ENCODE data around the gene TAGLN3. TPM values are rescaled to one million over a fixed set of nuclear protein-coding genes. Genes with fewer than 3 reads are reported as not detected.

TAGLN3 gene
- total RNA-seq, 1 experiment from 2014 or later, result 0.37 TPM

GRCh38 chr3:111967068-111967467 is 31.7 kb upstream of the TAGLN3 start:
- no TSS peak for BruUV-seq (replicated peaks)
- ChIA-PET CTCF (interaction anchor here (1.0 to 2.8 kb wide), 6 partner anchors 46 to 249 kb away, joined by 3 to 29 read pairs (median 6); no protein-coding TSS in a partner anchor), POLR2A (ENCODE audit: low non-redundant PET) (interaction anchor here (0.6 kb wide), 1 partner anchor 70 kb away, joined by 11 read pairs; no protein-coding TSS in a partner anchor)
- TF ChIP-seq CTCF (conservative IDR thresholded peaks at IDR 0.05; ENCODE audit: low read depth, low read length) (no peak), EZH2 (IDR thresholded peaks at IDR 0.05; ENCODE audit: borderline replicate concordance, low read depth, low read length, poor library complexity, severe bottlenecking) (no peak)
- H3K4me3 ChIP-seq (ENCODE audit: low read depth, low read length, poor library complexity, severe bottlenecking), result no peak overlapping the region
- no peaks in the 10 kb centered on the region for H3K9me3 ChIP-seq (ENCODE audit: low read depth, low read length, poor library complexity, severe bottlenecking)
- DNase-seq (ENCODE audit: low spot score), result no peak
- H3K36me3 ChIP-seq (ENCODE audit: insufficient read depth, low read length, poor library complexity, severe bottlenecking), result no peaks in the 10 kb centered on the region
- intact Hi-C loops (cut with micrococcal nuclease; ENCODE audit: unreplicated experiment), result loop anchor here (1.0 to 5.0 kb wide), 3 partner anchors 72 to 300 kb away; no protein-coding TSS in a partner anchor
- peaks cover 7% of the 10 kb centered on the region for H3K4me1 ChIP-seq (ENCODE audit: insufficient read depth, low read length, poor library complexity, severe bottlenecking)
- no peaks in the 10 kb centered on the region for H3K27me3 ChIP-seq (replicated peaks; ENCODE audit: insufficient read depth, low read depth, low read length, poor library complexity)
- no peak overlapping the region for H3K27ac ChIP-seq (ENCODE audit: low read depth, low read length, poor library complexity, severe bottlenecking)

GRCh38 chr3:111967651-111968274 is 31.0 kb upstream of the TAGLN3 start:
- H3K36me3 ChIP-seq (ENCODE audit: insufficient read depth, low read length, poor library complexity, severe bottlenecking), result no peaks in the 10 kb centered on the region

More at GRCh38 chr3:111967651-111968274, 31.0 kb upstream of the TAGLN3 start:
- no peak overlapping the region for H3K27ac ChIP-seq (ENCODE audit: low read depth, low read length, poor library complexity, severe bottlenecking)
- H3K27me3 ChIP-seq (replicated peaks; ENCODE audit: insufficient read depth, low read depth, low read length, poor library complexity), result no peaks in the 10 kb centered on the region
- H3K4me1 ChIP-seq (ENCODE audit: insufficient read depth, low read length, poor library complexity, severe bottlenecking), result peaks cover 7% of the 10 kb centered on the region
- BruUV-seq (replicated peaks), result no TSS peak
- H3K4me3 ChIP-seq (ENCODE audit: low read depth, low read length, poor library complexity, severe bottlenecking), result no peak overlapping the region
- H3K9me3 ChIP-seq (ENCODE audit: low read depth, low read length, poor library complexity, severe bottlenecking), result no peaks in the 10 kb centered on the region
- CTCF ChIA-PET, result interaction anchor here (1.0 to 2.8 kb wide), 7 partner anchors 45 to 252 kb away, joined by 3 to 29 read pairs (median 6); no protein-coding TSS in a partner anchor
- POLR2A ChIA-PET (ENCODE audit: low non-redundant PET), result interaction anchor here (0.6 kb wide), 1 partner anchor 71 kb away, joined by 11 read pairs; no protein-coding TSS in a partner anchor
- DNase-seq (ENCODE audit: low spot score), result peak; percentile 83
- no peak for TF ChIP-seq EZH2 (IDR thresholded peaks at IDR 0.05; ENCODE audit: borderline replicate concordance, low read depth, low read length, poor library complexity, severe bottlenecking)
- peak; percentile 92 for TF ChIP-seq CTCF (conservative IDR thresholded peaks at IDR 0.05; ENCODE audit: low read depth, low read length)
- intact Hi-C loops (cut with micrococcal nuclease; ENCODE audit: unreplicated experiment), result loop anchor here (1.0 to 5.0 kb wide), 3 partner anchors 72 to 300 kb away; no protein-coding TSS in a partner anchor
